WTC11 (cell line): ENCODE data around the gene BPIFA2.

Source experiments
- JUN ChIP-seq: sonication (generic); formaldehyde crosslinking; IDR thresholded peaks from 2 replicates; pipeline ENCODE4 v1.8.0; 2023; ENCODE audit warnings: mild to moderate bottlenecking, missing genetic modification reagents
- NFYB ChIP-seq: sonication (generic); formaldehyde crosslinking; conservative IDR thresholded peaks from 2 replicates; pipeline ENCODE4 v1.8.0; 2022; ENCODE audit warnings: low read depth, missing genetic modification reagents
- NR1H2 ChIP-seq: sonication (generic); formaldehyde crosslinking; IDR thresholded peaks from 2 replicates; pipeline ENCODE4 v1.9.0; 2021; ENCODE audit warnings: mild to moderate bottlenecking, moderate library complexity, missing genetic modification reagents
- SP1 ChIP-seq: sonication (generic); formaldehyde crosslinking; conservative IDR thresholded peaks from 2 replicates; pipeline ENCODE4 v1.8.1; 2022; ENCODE audit warnings: missing genetic modification reagents
- ZNF263 ChIP-seq: sonication (generic); formaldehyde crosslinking; IDR thresholded peaks from 2 replicates; pipeline ENCODE4 v1.8.1; 2022; ENCODE audit warnings: low read depth, mild to moderate bottlenecking, moderate library complexity, missing genetic modification reagents
- TF ChIP-seq, protein P1 (sequence below): sonication (generic); formaldehyde crosslinking; IDR thresholded peaks from 2 replicates; pipeline ENCODE4 v1.8.1; 2022; ENCODE audit warnings: mild to moderate bottlenecking, moderate library complexity, missing genetic modification reagents
- TF ChIP-seq, protein P2 (sequence below): fragments of 200-600 bp; IDR thresholded peaks from 2 replicates; pipeline ENCODE4 v1.8.0; 2022; ENCODE audit warnings: antibody characterized with exemption

DNA sequence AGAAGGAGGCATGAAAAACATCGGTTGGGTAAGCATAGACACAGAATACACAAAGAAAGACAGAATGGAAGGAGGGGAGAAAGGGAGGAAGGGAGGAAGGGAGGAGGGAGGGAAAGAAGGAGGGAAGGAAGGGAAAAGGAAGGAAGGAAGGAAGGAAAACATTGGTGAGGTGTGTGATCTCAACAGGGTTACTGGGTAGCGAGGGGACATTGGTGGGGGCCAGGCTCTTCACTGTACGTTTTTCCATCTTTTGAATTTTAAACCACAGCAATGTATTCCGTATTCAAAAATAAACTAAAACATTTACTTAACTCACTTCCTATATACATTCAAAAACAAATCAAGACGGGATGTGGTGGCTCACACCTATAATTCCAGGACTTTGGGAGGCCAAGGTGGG, 20.7 kb upstream of the BPIFA2 start:
- TF ChIP-seq, protein P1, sequence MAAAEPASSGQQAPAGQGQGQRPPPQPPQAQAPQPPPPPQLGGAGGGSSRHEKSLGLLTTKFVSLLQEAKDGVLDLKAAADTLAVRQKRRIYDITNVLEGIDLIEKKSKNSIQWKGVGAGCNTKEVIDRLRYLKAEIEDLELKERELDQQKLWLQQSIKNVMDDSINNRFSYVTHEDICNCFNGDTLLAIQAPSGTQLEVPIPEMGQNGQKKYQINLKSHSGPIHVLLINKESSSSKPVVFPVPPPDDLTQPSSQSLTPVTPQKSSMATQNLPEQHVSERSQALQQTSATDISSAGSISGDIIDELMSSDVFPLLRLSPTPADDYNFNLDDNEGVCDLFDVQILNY (CRISPR knock-in tag), result no peak
- TF ChIP-seq SP1 (CRISPR knock-in tag) (no peak), NR1H2 (no peak), NFYB (CRISPR knock-in tag) (no peak), ZNF263 (no peak), JUN (CRISPR knock-in tag) (no peak)
- TF ChIP-seq, protein P2, sequence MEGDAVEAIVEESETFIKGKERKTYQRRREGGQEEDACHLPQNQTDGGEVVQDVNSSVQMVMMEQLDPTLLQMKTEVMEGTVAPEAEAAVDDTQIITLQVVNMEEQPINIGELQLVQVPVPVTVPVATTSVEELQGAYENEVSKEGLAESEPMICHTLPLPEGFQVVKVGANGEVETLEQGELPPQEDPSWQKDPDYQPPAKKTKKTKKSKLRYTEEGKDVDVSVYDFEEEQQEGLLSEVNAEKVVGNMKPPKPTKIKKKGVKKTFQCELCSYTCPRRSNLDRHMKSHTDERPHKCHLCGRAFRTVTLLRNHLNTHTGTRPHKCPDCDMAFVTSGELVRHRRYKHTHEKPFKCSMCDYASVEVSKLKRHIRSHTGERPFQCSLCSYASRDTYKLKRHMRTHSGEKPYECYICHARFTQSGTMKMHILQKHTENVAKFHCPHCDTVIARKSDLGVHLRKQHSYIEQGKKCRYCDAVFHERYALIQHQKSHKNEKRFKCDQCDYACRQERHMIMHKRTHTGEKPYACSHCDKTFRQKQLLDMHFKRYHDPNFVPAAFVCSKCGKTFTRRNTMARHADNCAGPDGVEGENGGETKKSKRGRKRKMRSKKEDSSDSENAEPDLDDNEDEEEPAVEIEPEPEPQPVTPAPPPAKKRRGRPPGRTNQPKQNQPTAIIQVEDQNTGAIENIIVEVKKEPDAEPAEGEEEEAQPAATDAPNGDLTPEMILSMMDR, result no peak
